ENCODE measurements around the gene MCRIP1.

The MCRIP1 gene

GRCh38 chr17:81803728-81804558, 29.1 kb downstream of the MCRIP1 start, which contains the start of gene GCGR:
TSS of gene GCGR (plus strand) at chr17:81804150. CDS start at chr17:81809019, 4,869 bp downstream.
- DNase-seq (ENCODE audit: low spot score) = no peak

- no peak for DNase-seq (ENCODE audit: low spot score)
Observed at GRCh38 chr17:81802856-81803643, 30.0 kb downstream of the MCRIP1 start.

GRCh38 chr17:81802048-81802758, 30.9 kb downstream of the MCRIP1 start:
- DNase-seq (ENCODE audit: low spot score) = no peak

- no peak for DNase-seq (ENCODE audit: low spot score)
Observed at GRCh38 chr17:81801327-81801726, 31.8 kb downstream of the MCRIP1 start.

- DNase-seq (ENCODE audit: low spot score) = no peak
Observed at GRCh38 chr17:81794509-81794908, 38.6 kb downstream of the MCRIP1 start.

GRCh38 chr17:81794074-81794476, 39.0 kb downstream of the MCRIP1 start:
- no peak for DNase-seq (ENCODE audit: low spot score)

GRCh38 chr17:81792675-81793615, 40.1 kb downstream of the MCRIP1 start:
- no peak for DNase-seq (ENCODE audit: low spot score)
